ENCODE data around the gene PAGR1. TPM values are rescaled to one million over a fixed set of nuclear protein-coding genes. Genes with fewer than 3 reads are reported as not detected.

The PAGR1 gene
- total and polyA plus RNA-seq, 2 of the 13 experiments (the other 11 are each of a cell fraction or from before 2014, with no cell fraction given) = 9.8 to 66.4 TPM

GRCh38 chr16:29863669-29863984 is 47.7 kb downstream of the PAGR1 start:
- ATAC-seq (no peak), FAIRE-seq (no peak), DNase-seq (ENCODE audit: low spot score) (no peak)
- Histone ChIP-seq H3K27ac (ENCODE audit: extremely low read length, insufficient read depth, low read length) (peak overlapping the region; percentile 97), H3K9ac (ENCODE audit: insufficient read depth, low read depth, low read length) (peak overlapping the region; percentile 93), H4K20me1 (ENCODE audit: insufficient read depth, low read length) (no peaks in the 10 kb centered on the region; the same call in 1 of the 2 replicates), H3K27me3 (ENCODE audit: control insufficient read depth in 1 of 2, insufficient read depth in 2 of 2, low read length in 2 of 2) (no peaks in the 10 kb centered on the region; a peak in 1 of 5 replicates), H3K79me2 (ENCODE audit: insufficient read depth, low read length) (peaks cover 13% of the 10 kb centered on the region), H2AFZ (ENCODE audit: low read length) (peak overlapping the region; percentile 6), H3K9me3 (ENCODE audit: low read length) (no peaks in the 10 kb centered on the region), H3K4me1 (ENCODE audit: insufficient read depth, low read length) (peaks cover 37% of the 10 kb centered on the region), H3K4me3 (replicated peaks in 1 of 3; ENCODE audit: insufficient read depth in 1 of 3, low read depth in 2 of 3, low read length in 3 of 3) (peak overlapping the region; percentile 52 to 88 (median 85)), H3K4me2 (ENCODE audit: low read depth, low read length) (peak overlapping the region; percentile 91), H3K36me3 (replicated peaks in 1 of 2; ENCODE audit: control insufficient read depth in 1 of 2, insufficient read depth in 2 of 2, low read length in 2 of 2) (peaks cover 4 to 13% of the 10 kb centered on the region in 2 experiments; a peak in 4 of 5 replicates)
- in situ Hi-C loops (cut with HindIII; ENCODE audit: extremely low pct_ligation_motif_present, low pct_unique_long_range_greater_than_20kb) (loop anchor here (10.0 kb wide), 1 partner anchor 141 kb away; no protein-coding TSS in a partner anchor), intact Hi-C loops (cut with micrococcal nuclease; ENCODE audit: unreplicated experiment) (loop anchor here (1.0 to 5.0 kb wide), 4 partner anchors 29 to 99 kb away; partner anchors contain the start of genes ASPHD1 and TMEM219)
- BruUV-seq (replicated peaks) = no TSS peak
- ChIA-PET POLR2A (interaction anchor here (0.8 to 4.1 kb wide), 18 partner anchors 9 to 202 kb away, joined by 3 to 29 read pairs (median 7); partner anchors contain the start of genes ALDOA, ASPHD1, KCTD13 and MVP), CTCF (ENCODE audit: low intra/inter-chr PET ratio, low total read pairs) (interaction anchor here (0.7 kb wide), 1 partner anchor 160 kb away, joined by 3 read pairs; no protein-coding TSS in a partner anchor)
- WGBS (ENCODE audit: low lambda C conversion rate) = 16% methylated on average over 16 of the region's 16 CpGs
- TF ChIP-seq TCF12 (IDR thresholded peaks at IDR 0.05) (no peak), TCF12 (CRISPR knock-in tag; IDR thresholded peaks at IDR 0.05) (no peak), ZNF878 (CRISPR knock-in tag; IDR thresholded peaks at IDR 0.05) (no peak), ELF4 (CRISPR knock-in tag; IDR thresholded peaks at IDR 0.05; ENCODE audit: borderline replicate concordance) (no peak), RXRA (CRISPR knock-in tag; IDR thresholded peaks at IDR 0.05) (peak; percentile 8), ZNF280D (CRISPR knock-in tag; IDR thresholded peaks at IDR 0.05) (0 out of 2 replicates have a peak, but pooled peaks have one; percentile 46), HDAC2 (CRISPR knock-in tag; IDR thresholded peaks at IDR 0.05) (0 out of 2 replicates have a peak, but pooled peaks have one; percentile 7), ZNF282 (IDR thresholded peaks at IDR 0.05; ENCODE audit: partially characterized antibody) (no peak), ASH2L (IDR thresholded peaks at IDR 0.05; ENCODE audit: insufficient read length, low read depth, low read length) (no peak), SRSF1 (optimal IDR thresholded peaks at IDR 0.05; ENCODE audit: low read depth, low read length) (peak; percentile 54), ZNF891 (CRISPR knock-in tag; IDR thresholded peaks at IDR 0.05) (peak; percentile 19; the same call in 1 of the 2 replicates), PTBP1 (IDR thresholded peaks at IDR 0.05; ENCODE audit: low read depth, low read length, poor library complexity, severe bottlenecking) (peak; percentile 30), LRRFIP1 (CRISPR knock-in tag; conservative IDR thresholded peaks at IDR 0.05) (0 out of 2 replicates have a peak, but pooled peaks have one; percentile 4), SALL2 (CRISPR knock-in tag; IDR thresholded peaks at IDR 0.05) (peak; percentile 13; the same call in 1 of the 2 replicates)

Data from HepG2 (cell line).